AG04449 (cell line): ENCODE measurements around the gene LYSET.

Experiments used
- CTCF ChIA-PET: fragments of 350-600 bp; formaldehyde crosslinking; extraction: SDS; loops from one replicate; lab custom pipeline; 2021; ENCODE audit warnings: antibody characterized with exemption; lab: Yijun Ruan, JAX
- POLR2A ChIA-PET: fragments of 400-600, 350-600 bp; formaldehyde crosslinking; extraction: SDS; loops from one replicate; lab custom pipeline; 2020; ENCODE audit warnings: antibody characterized with exemption, inconsistent platforms; lab: Yijun Ruan, JAX
- DNase-seq: peaks from one replicate; pipeline ENCODE4 v3.0.0-alpha.2; 2010; ENCODE audit warnings: low read depth, low spot score
- H3K4me3 ChIP-seq: 2 replicates; pipeline ENCODE4 v1.5.1; 2011; ENCODE audit warnings: low read depth, mild to moderate bottlenecking, control low read depth, low read length
- TF ChIP-seq, protein P1 (sequence below): IDR thresholded peaks from one replicate; pipeline ENCODE4 v1.5.1; 2011; ENCODE audit warnings: mild to moderate bottlenecking, moderate library complexity, low read length, control low read depth, inconsistent platforms; ENCODE audit not compliant: insufficient read depth; ENCODE audit errors: missing control alignments

The LYSET gene

DNA sequence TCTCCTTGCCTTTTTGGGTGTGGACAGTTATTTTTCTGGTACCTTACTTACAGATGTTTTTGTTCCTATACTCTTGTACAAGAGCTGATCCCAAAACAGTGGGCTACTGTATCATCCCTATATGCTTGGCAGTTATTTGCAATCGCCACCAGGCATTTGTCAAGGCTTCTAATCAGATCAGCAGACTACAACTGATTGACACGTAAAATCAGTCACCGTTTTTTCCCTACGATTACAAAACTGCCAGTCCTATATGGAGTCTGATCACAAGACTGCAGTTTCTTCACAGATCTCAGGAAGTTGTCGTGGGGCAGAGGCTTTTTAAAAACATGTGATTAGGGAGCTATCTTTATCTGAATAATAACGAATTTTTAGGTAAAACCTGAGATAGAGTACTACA, 1.3 kb downstream of the LYSET start:
- TF ChIP-seq, protein P1, sequence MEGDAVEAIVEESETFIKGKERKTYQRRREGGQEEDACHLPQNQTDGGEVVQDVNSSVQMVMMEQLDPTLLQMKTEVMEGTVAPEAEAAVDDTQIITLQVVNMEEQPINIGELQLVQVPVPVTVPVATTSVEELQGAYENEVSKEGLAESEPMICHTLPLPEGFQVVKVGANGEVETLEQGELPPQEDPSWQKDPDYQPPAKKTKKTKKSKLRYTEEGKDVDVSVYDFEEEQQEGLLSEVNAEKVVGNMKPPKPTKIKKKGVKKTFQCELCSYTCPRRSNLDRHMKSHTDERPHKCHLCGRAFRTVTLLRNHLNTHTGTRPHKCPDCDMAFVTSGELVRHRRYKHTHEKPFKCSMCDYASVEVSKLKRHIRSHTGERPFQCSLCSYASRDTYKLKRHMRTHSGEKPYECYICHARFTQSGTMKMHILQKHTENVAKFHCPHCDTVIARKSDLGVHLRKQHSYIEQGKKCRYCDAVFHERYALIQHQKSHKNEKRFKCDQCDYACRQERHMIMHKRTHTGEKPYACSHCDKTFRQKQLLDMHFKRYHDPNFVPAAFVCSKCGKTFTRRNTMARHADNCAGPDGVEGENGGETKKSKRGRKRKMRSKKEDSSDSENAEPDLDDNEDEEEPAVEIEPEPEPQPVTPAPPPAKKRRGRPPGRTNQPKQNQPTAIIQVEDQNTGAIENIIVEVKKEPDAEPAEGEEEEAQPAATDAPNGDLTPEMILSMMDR, result no peak
- POLR2A ChIA-PET, result no interaction called here
- no peak for DNase-seq
- no peak overlapping the region for H3K4me3 ChIP-seq
- CTCF ChIA-PET, result interaction anchor here (1.0 to 1.7 kb wide), 5 partner anchors 8 to 234 kb away, joined by 3 to 12 read pairs (median 3); partner anchors contain the start of gene UBR7

DNA sequence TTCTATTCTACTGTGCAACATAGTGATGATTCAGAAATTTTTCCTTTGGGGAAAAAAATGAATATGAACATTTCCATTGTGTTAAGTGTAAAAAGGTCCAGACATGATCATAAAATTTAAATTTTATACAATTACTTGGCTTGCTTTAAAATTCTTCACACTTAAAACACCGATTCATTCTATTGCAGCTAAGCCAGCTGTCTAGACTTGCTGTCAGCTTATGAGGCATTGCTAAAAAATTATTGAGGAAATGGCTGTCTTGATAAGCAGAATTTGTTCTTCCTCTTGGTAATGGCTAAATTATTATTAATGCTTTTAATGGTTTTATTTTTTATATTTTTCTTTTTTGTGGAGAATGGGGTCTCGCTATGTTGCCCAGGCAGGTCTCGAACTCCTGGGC, 1.8 kb downstream of the LYSET start:
- POLR2A ChIA-PET, result no interaction called here

DNA sequence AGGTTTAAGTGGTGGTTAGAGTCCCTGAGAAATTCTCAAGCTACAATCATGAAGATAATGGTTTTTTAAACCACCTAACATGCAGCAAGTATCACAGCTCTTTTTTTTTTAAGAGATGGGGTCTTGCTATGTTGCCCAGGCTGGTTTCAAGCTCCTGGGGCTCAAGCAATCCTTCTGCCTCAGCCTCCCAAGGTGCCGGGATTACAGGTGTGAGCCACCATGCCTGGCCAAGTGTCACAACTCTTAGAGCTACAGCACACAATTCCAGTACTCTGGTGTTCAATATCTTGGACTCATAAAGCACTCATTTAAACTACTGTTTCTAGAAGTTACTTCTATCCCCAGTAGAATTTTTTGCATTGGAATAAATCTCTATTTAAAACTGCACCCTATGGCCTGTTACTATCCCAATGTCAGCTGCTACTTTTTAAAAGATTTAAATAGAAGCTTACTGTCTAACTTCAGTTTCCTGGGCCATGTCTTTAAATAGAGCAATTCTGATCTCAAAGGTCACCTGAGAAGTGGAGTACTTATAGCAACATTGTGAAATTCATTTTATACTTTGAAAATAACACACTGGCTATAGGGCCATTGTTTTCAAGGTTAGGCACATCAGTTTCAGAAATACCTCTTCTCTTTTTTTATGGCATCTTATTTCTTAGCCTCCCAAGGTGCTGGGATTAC, 10.3 kb downstream of the LYSET start:
- POLR2A ChIA-PET, result interaction anchor here (0.6 kb wide), 1 partner anchor 10 kb away, joined by 5 read pairs; no protein-coding TSS in a partner anchor

More for the DNA sequence above, 1.8 kb downstream of the LYSET start:
- TF ChIP-seq, protein P1, result no peak
- CTCF ChIA-PET, result interaction anchor here (1.0 to 1.7 kb wide), 5 partner anchors 9 to 235 kb away, joined by 3 to 12 read pairs (median 3); partner anchors contain the start of gene UBR7
- DNase-seq, result no peak
- no peak overlapping the region for H3K4me3 ChIP-seq

DNA sequence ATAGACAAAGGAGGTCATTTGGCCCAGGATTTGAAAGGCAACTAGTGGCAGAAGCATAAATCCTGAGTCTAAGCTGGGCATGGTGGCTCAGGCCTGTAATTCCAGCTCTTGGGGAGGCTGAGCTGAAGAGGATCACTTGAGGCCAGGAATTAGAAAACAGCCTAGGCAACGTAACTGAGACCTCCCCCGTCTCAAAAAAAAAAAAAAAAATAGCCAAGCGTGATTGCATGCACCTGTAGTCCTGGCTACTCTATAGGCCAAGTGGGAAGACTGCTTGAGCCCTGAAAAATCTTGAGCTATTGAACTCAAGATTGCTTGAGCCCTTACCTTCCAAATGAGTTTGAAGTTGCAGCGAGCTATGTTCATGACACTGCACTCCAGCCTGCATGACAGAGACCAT, 13.9 kb downstream of the LYSET start:
- H3K4me3 ChIP-seq, result no peak overlapping the region
- POLR2A ChIA-PET, result no interaction called here
- CTCF ChIA-PET, result interaction anchor here (0.6 to 1.8 kb wide), 2 partner anchors 8 kb away, joined by 3 to 8 read pairs; partner anchors contain the start of gene UBR7
- TF ChIP-seq, protein P1, result no peak
- DNase-seq, result no peak

More for the DNA sequence above, 10.3 kb downstream of the LYSET start:
- CTCF ChIA-PET, result interaction anchor here (1.4 to 4.7 kb wide), 4 partner anchors 11 to 56 kb away, joined by 3 to 27 read pairs (median 4); partner anchors contain the start of genes GON7 and UBR7
- no peak for DNase-seq
- no peak overlapping the region for H3K4me3 ChIP-seq
- TF ChIP-seq, protein P1, result no peak

DNA sequence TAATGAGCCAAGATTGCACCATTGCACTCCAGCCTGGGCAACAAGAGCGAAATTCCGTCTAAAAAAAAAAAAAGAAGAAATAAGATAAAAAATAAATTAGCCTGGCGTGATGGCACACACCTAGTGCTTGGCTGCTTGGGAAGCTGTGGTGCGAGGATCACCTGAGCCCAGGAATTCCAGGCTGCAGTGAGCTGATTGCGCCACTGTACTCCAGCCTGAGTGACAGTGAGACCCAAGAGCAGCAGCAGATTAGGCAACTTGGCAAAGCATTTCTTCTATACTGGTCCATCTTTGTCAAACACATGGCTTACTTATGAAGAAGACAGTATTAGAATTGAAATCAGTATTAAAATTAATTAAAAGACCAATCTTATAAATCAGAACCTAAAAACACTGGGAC, 15.4 kb downstream of the LYSET start:
- ChIA-PET POLR2A (no interaction called here), CTCF (no interaction called here)
- TF ChIP-seq, protein P1, result no peak
- no peak for DNase-seq
- no peak overlapping the region for H3K4me3 ChIP-seq

DNA sequence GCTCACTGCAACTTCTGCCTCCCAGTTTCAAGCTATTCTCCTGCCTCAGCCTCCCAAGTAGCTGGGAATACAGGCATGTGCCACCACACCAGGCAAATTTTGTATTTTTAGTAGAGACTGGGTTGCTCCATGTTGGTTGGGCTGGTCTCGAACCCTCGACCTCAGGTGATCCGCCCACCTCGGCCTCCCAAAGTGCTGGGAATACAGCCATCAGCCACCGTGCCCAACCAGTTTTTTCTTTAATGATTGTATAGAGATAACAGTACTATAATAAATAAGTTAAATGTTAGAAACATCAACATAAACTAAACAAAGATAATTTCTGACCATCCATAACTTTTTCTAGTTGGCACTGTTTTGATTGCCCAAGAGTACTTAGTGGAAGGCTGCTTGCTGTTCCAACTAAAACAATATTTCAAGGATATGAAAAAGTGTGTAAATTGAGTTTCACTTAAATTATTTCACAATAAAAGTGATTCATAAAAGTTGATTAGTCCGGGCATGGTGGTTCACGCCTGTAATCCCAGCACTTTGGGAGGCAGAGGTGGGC, 16.1 kb downstream of the LYSET start:
- no peak overlapping the region for H3K4me3 ChIP-seq
- CTCF ChIA-PET, result no interaction called here
- TF ChIP-seq, protein P1, result no peak
- DNase-seq, result no peak
- POLR2A ChIA-PET, result no interaction called here
